GM18505 (cell line): Measurements from ENCODE around the gene EHBP1L1.

ENCODE experiments used
- ATAC-seq: cut with Tn5 transposase; IDR thresholded peaks from one replicate; pipeline ENCODE4 v1.9.1; 2021; ENCODE audit not compliant: unreplicated experiment
- POLR2A ChIP-seq: IDR thresholded peaks from 4 replicates; pipeline ENCODE4 v1.6.1; 2011; ENCODE audit warnings: borderline replicate concordance; ENCODE audit not compliant: insufficient read depth, insufficient read length; ENCODE audit errors: extremely low read depth

Gene EHBP1L1

GRCh38 chr11:65593518-65594414, 17.9 kb downstream of the EHBP1L1 start:
- TF ChIP-seq POLR2A: peak; percentile 35
- no peak for ATAC-seq

- no peak for TF ChIP-seq POLR2A
- ATAC-seq: no peak
Measured at GRCh38 chr11:65595131-65595530, 19.3 kb downstream of the EHBP1L1 start.

GRCh38 chr11:65595543-65596281, 19.9 kb downstream of the EHBP1L1 start, which contains the start of gene KCNK7:
KCNK7 (minus strand) TSS chr11:65595800; CDS start chr11:65595772, 28 bp downstream.
- ATAC-seq: no peak
- TF ChIP-seq POLR2A: no peak

- no peak for TF ChIP-seq POLR2A
- no peak for ATAC-seq
Measured at GRCh38 chr11:65596520-65596919, 20.7 kb downstream of the EHBP1L1 start.

- no peak for TF ChIP-seq POLR2A
- no peak for ATAC-seq
Measured at GRCh38 chr11:65598258-65598699, 22.4 kb downstream of the EHBP1L1 start.

GRCh38 chr11:65599216-65599954, 23.5 kb downstream of the EHBP1L1 start:
- no peak for TF ChIP-seq POLR2A
- no peak for ATAC-seq

GRCh38 chr11:65599955-65600246, 24.0 kb downstream of the EHBP1L1 start:
- TF ChIP-seq POLR2A: no peak
- no peak for ATAC-seq

GRCh38 chr11:65604258-65604657, 28.4 kb downstream of the EHBP1L1 start:
- no peak for TF ChIP-seq POLR2A
- no peak for ATAC-seq

GRCh38 chr11:65606876-65607613, 31.2 kb downstream of the EHBP1L1 start:
- ATAC-seq: no peak
- TF ChIP-seq POLR2A: no peak

- TF ChIP-seq POLR2A: no peak
- ATAC-seq: no peak
Measured at GRCh38 chr11:65607614-65608426, 32.0 kb downstream of the EHBP1L1 start.

GRCh38 chr11:65609229-65609628, 33.4 kb downstream of the EHBP1L1 start:
- no peak for TF ChIP-seq POLR2A
- no peak for ATAC-seq

- no peak for ATAC-seq
Measured at GRCh38 chr11:65609665-65610064, 33.8 kb downstream of the EHBP1L1 start.

More at GRCh38 chr11:65609665-65610064, 33.8 kb downstream of the EHBP1L1 start:
- no peak for TF ChIP-seq POLR2A
